ENCODE measurements around the gene GUCY1A1. TPM values are rescaled to one million over a fixed set of nuclear protein-coding genes. Genes with fewer than 3 reads are reported as not detected.

GUCY1A1 gene
- total RNA-seq, 1 donor from 2014 or later, result 37.1 TPM

- no peaks in the 10 kb centered on the region for H3K9me3 ChIP-seq
- TF ChIP-seq CTCF (IDR thresholded peaks at IDR 0.05), result no peak
- H3K27me3 ChIP-seq, result no peaks in the 10 kb centered on the region
- peaks cover 0 to 20% of the 10 kb centered on the region in 2 donors for H3K4me1 ChIP-seq
- H3K36me3 ChIP-seq, result no peaks in the 10 kb centered on the region
- peak overlapping the region; percentile 58 to 85 for H3K4me3 ChIP-seq
- intact Hi-C loops (cut with DNase I), result no loop called here
- DNase-seq (ENCODE audit: low spot score in 2 of 2), result no peak
- H3K27ac ChIP-seq, result peak overlapping the region; percentile 90 to 97
These were observed 2.1 kb downstream of the GUCY1A1 start for GRCh38 chr4:155668707-155669220.

- Histone ChIP-seq H3K27me3 (no peaks in the 10 kb centered on the region), H3K4me3 (no peak overlapping the region), H3K27ac (peak overlapping the region; percentile 20 to 24), H3K36me3 (no peaks in the 10 kb centered on the region), H3K4me1 (peaks cover 0 to 30% of the 10 kb centered on the region in 2 donors), H3K9me3 (no peaks in the 10 kb centered on the region)
- no peak for TF ChIP-seq CTCF (IDR thresholded peaks at IDR 0.05)
- intact Hi-C loops (cut with DNase I), result loop anchor here (5.0 to 10.0 kb wide), 2 partner anchors 115 to 1282 kb away; no protein-coding TSS in a partner anchor
- DNase-seq (ENCODE audit: low spot score in 2 of 2), result no peak
These were observed 5.7 kb downstream of the GUCY1A1 start for GRCh38 chr4:155672342-155672741.

- Histone ChIP-seq H3K9me3 (no peaks in the 10 kb centered on the region), H3K4me3 (peak overlapping the region in 1 of 2 donors; percentile 1), H3K27ac (peak overlapping the region; percentile 20 to 56), H3K27me3 (no peaks in the 10 kb centered on the region), H3K4me1 (peaks cover 0 to 34% of the 10 kb centered on the region in 2 donors), H3K36me3 (no peaks in the 10 kb centered on the region)
- no peak for TF ChIP-seq CTCF (IDR thresholded peaks at IDR 0.05)
- intact Hi-C loops (cut with DNase I), result loop anchor here (5.0 to 10.0 kb wide), 2 partner anchors 114 to 1281 kb away; no protein-coding TSS in a partner anchor
- no peak for DNase-seq (ENCODE audit: low spot score in 2 of 2)
These were observed 6.9 kb downstream of the GUCY1A1 start for GRCh38 chr4:155673453-155673979.

- Histone ChIP-seq H3K9me3 (no peaks in the 10 kb centered on the region), H3K36me3 (no peaks in the 10 kb centered on the region), H3K4me1 (peaks cover 0 to 46% of the 10 kb centered on the region in 2 donors), H3K27me3 (no peaks in the 10 kb centered on the region), H3K4me3 (peak overlapping the region in 1 of 2 donors; percentile 49), H3K27ac (no peak overlapping the region)
- no peak for TF ChIP-seq CTCF (IDR thresholded peaks at IDR 0.05)
- intact Hi-C loops (cut with DNase I), result loop anchor here (5.0 to 10.0 kb wide), 2 partner anchors 113 to 1280 kb away; no protein-coding TSS in a partner anchor
- no peak for DNase-seq (ENCODE audit: low spot score in 2 of 2)
These were observed 8.0 kb downstream of the GUCY1A1 start for GRCh38 chr4:155674669-155675071.

- DNase-seq (ENCODE audit: low spot score in 2 of 2), result no peak
- peaks cover 0 to 50% of the 10 kb centered on the region in 2 donors for H3K4me1 ChIP-seq
- peak overlapping the region in 1 of 2 donors; percentile 49 for H3K4me3 ChIP-seq
- peak overlapping the region; percentile 58 to 67 for H3K27ac ChIP-seq
- intact Hi-C loops (cut with DNase I), result loop anchor here (10.0 kb wide), 1 partner anchor 1279 kb away; no protein-coding TSS in a partner anchor
- H3K27me3 ChIP-seq, result no peaks in the 10 kb centered on the region
- no peak for TF ChIP-seq CTCF (IDR thresholded peaks at IDR 0.05)
- no peaks in the 10 kb centered on the region for H3K36me3 ChIP-seq
- H3K9me3 ChIP-seq, result no peaks in the 10 kb centered on the region
These were observed 9.2 kb downstream of the GUCY1A1 start for GRCh38 chr4:155675709-155676429.
